Pancreas (tissue), 10 donors: ENCODE results near the gene TNS3. TPM values are rescaled to one million over a fixed set of nuclear protein-coding genes. Genes with fewer than 3 reads are reported as not detected.

ENCODE experiments used
- ATAC-seq, 4 donors: fragments of 200-7000 bp; cut with Tn5 transposase; one replicate each; pipeline versions ENCODE4 v1.8.0 to v1.9.1; 2020; ENCODE audit warnings: mild to moderate bottlenecking in 4 of 4, moderate library complexity in 4 of 4
- DNase-seq, 6 donors: peaks; one replicate each; pipeline ENCODE4 v3.0.0-alpha.2; 2020
- FAIRE-seq: peaks from 2 replicates; lab custom pipeline; 2012; peaks lifted over from hg19 to GRCh38; lab: Jason Lieb, UNC
- H3K27ac ChIP-seq, 4 donors: fragments of 200-600 bp; sonication (generic); 1 replicate in 3 of 4; 2 replicates in 1 of 4; pipeline versions ENCODE4 v1.5.0 to v1.8.0; 2020
- H3K27me3 ChIP-seq, 4 donors: fragments of 200-600 bp; one replicate each; pipeline ENCODE4 v1.8.0; 2021
- H3K36me3 ChIP-seq, 3 donors: fragments of 200-600 bp; sonication (generic) in 1 of 3; one replicate each; pipeline versions ENCODE4 v1.5.0 to v1.8.0; 2020 to 2021
- H3K4me1 ChIP-seq, 3 donors: fragments of 200-600 bp; one replicate each; pipeline ENCODE4 v1.8.0; 2021
- H3K4me3 ChIP-seq, 4 donors: fragments of 200-600 bp; sonication (generic) in 2 of 4; one replicate each; pipeline versions ENCODE4 v1.5.0 to v1.8.0; 2020 to 2021
- H3K9me3 ChIP-seq, 4 donors: fragments of 200-600 bp; one replicate each; pipeline ENCODE4 v1.8.0; 2021
- WGBS, 2 donors: extraction: QIAGEN DNeasy Blood & Tissue Kit; methylation state at CpG; one replicate each; pipeline ENCODE4 v1.1.7; 2013; 5-methylcytosine and 5-hydroxymethylcytosine counted together
- intact Hi-C, 3 donors: fragments of 100-400 bp; cut with DNase I; formaldehyde crosslinking; loops; one replicate each; pipeline versions ENCODE4 v1.11.1 to v1.14.2; 2022
- polyA plus RNA-seq, 2 donors: library from polyadenylated mRNA; stranded (reverse); fragments of 200-250 nt; gene quantifications; one replicate each; pipeline ENCODE4 v1.2.3, GENCODE V29; 2013
- total RNA-seq, 6 donors: library from RNA; stranded (reverse); fragmentation: NEBNext Ultra II Directional in 4 of 6; extraction: Animal tissue kit (Norgen Biotek cat#: 25700) in 4 of 6; gene quantifications; one replicate each; pipeline versions ENCODE4 v1.2.1 to v1.2.4, GENCODE V29; 2021 to 2023
- TF ChIP-seq, protein P1 (sequence below), 4 donors: fragments of 200-600 bp; sonication (generic) in 3 of 4; IDR thresholded peaks; one replicate each; pipeline versions ENCODE4 v1.5.0 to v1.8.0; 2021; ENCODE audit warnings: antibody characterized with exemption in 4 of 4
- donor health status: healthy with polysubstance abuse.
- donor health status: DM: no; HTN: no; CAD: no; lungs with moderate emphysema.
- donor health status: DM: no; HTN: no; CAD: no.
- donor health status: control.
- donor health status: control.
- donor health status: Bipolar disorder and iron deficiency.
- donor health status: DM: yes; HTN: yes; CAD: no.
- donor health status: DM: no; HTN: no; CAD: no.
- donor health status: DM: no; HTN: no; CAD: no.
- donor health status: DM: yes; HTN: yes; CAD: no.

The TNS3 gene
- total and polyA plus RNA-seq, 8 donors = 28.0 to 125 (median 91.2) TPM

- TF ChIP-seq, protein P1, sequence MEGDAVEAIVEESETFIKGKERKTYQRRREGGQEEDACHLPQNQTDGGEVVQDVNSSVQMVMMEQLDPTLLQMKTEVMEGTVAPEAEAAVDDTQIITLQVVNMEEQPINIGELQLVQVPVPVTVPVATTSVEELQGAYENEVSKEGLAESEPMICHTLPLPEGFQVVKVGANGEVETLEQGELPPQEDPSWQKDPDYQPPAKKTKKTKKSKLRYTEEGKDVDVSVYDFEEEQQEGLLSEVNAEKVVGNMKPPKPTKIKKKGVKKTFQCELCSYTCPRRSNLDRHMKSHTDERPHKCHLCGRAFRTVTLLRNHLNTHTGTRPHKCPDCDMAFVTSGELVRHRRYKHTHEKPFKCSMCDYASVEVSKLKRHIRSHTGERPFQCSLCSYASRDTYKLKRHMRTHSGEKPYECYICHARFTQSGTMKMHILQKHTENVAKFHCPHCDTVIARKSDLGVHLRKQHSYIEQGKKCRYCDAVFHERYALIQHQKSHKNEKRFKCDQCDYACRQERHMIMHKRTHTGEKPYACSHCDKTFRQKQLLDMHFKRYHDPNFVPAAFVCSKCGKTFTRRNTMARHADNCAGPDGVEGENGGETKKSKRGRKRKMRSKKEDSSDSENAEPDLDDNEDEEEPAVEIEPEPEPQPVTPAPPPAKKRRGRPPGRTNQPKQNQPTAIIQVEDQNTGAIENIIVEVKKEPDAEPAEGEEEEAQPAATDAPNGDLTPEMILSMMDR (IDR thresholded peaks at IDR 0.05) = no peak
- Histone ChIP-seq H3K27me3 (no peaks in the 10 kb centered on the region), H3K36me3 (no peaks in the 10 kb centered on the region), H3K9me3 (no peaks in the 10 kb centered on the region), H3K27ac (no peak overlapping the region), H3K4me3 (no peak overlapping the region), H3K4me1 (peaks cover 13 to 27% (median 23%) of the 10 kb centered on the region in 3 donors)
- ATAC-seq (no peak), DNase-seq (no peak), FAIRE-seq (no peak)
- intact Hi-C loops = no loop called here
- WGBS, 2 donors = 83 to 88% methylated on average over 7 of the region's 7 CpGs
Observed at GRCh38 chr7:47602272-47603004, 20.5 kb upstream of the TNS3 start.

- H3K27ac ChIP-seq = no peak overlapping the region
- peak in 1 of 6 donors; percentile 4 for DNase-seq
- FAIRE-seq = no peak
- WGBS, 2 donors = 91% methylated on average over 2 of the region's 2 CpGs
- TF ChIP-seq, protein P1 (IDR thresholded peaks at IDR 0.05) = no peak
- H3K36me3 ChIP-seq = no peaks in the 10 kb centered on the region
- intact Hi-C loops = no loop called here
- no peaks in the 10 kb centered on the region for H3K9me3 ChIP-seq
- H3K4me1 ChIP-seq = peaks cover 13 to 27% (median 23%) of the 10 kb centered on the region in 3 donors
- no peak overlapping the region for H3K4me3 ChIP-seq
- no peak for ATAC-seq
- no peaks in the 10 kb centered on the region for H3K27me3 ChIP-seq
Observed at GRCh38 chr7:47601881-47602249, 20.0 kb upstream of the TNS3 start.

- intact Hi-C loops = no loop called here
- FAIRE-seq (no peak), DNase-seq (no peak), ATAC-seq (no peak)
- Histone ChIP-seq H3K4me1 (peaks cover 13 to 27% (median 23%) of the 10 kb centered on the region in 3 donors), H3K9me3 (no peaks in the 10 kb centered on the region), H3K36me3 (no peaks in the 10 kb centered on the region), H3K27ac (peak overlapping the region in 1 of 4 donors; percentile 28), H3K27me3 (no peaks in the 10 kb centered on the region), H3K4me3 (no peak overlapping the region)
- WGBS, 2 donors = 59 to 65% methylated on average over 4 of the region's 4 CpGs
- TF ChIP-seq, protein P1 (IDR thresholded peaks at IDR 0.05) = no peak
Observed at GRCh38 chr7:47601119-47601880, 19.4 kb upstream of the TNS3 start.

DNA sequence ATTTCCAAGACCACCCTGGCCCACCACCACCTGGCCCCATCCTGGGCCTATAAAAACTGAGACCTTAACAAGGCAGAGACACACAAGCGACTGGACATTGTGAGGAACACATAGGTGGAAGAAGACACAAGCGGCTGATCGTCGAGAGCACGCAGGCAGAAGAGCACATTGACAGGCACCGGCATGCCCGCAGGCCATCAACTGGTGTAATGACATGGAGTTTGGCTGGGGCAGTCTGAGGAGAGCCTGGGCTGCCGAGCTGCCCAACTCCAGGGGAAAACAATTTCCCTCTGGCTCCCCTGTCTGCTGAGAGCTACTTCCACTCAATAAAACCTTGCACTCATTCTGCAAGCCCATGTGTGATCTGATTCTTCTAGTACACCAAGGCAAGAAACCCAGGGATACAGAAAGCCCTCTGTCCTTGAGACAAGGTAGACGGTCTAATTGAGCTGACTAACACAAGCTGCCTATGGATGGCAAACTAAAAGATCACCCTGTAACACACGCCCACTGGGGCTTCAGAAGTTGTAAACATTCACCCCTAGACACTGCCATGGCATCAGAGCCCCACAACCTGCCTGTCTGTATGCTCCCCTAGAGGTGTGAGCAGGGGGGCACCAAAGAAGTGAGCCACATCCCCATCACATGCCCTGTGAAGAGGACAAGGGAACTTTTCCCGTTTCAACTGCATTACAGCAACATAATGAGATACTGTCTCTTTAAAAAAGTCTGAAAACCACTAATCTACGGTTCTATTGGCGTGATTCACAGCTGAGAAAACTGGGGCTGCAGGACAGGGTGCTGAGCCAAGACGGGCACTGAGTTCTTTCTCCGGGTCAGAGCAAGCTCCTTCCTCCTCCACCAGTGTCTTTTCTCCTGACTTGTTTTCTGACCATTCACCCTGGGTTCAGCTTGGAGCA lies 18.5 kb upstream of the TNS3 start:
- no peaks in the 10 kb centered on the region for H3K9me3 ChIP-seq
- TF ChIP-seq, protein P1 (IDR thresholded peaks at IDR 0.05) = no peak
- peak overlapping the region in 1 of 4 donors; percentile 28 for H3K27ac ChIP-seq
- no peak overlapping the region for H3K4me3 ChIP-seq
- H3K36me3 ChIP-seq = no peaks in the 10 kb centered on the region
- peak in 3 of 6 donors; percentile 23 to 47 (median 42) for DNase-seq
- intact Hi-C loops = no loop called here
- H3K27me3 ChIP-seq = no peaks in the 10 kb centered on the region
- peaks cover 13 to 26% (median 23%) of the 10 kb centered on the region in 3 donors for H3K4me1 ChIP-seq
- no peak for FAIRE-seq
- 60% methylated on average over 15 of the region's 15 CpGs for WGBS, 2 donors
- peak; percentile 65 to 77 (median 68) for ATAC-seq
